ENCODE results near the gene MAGI1. TPM values are rescaled to one million over a fixed set of nuclear protein-coding genes. Genes with fewer than 3 reads are reported as not detected.

Gene MAGI1
- total RNA-seq, 1 experiment from 2014 or later: 38.6 TPM

DNA sequence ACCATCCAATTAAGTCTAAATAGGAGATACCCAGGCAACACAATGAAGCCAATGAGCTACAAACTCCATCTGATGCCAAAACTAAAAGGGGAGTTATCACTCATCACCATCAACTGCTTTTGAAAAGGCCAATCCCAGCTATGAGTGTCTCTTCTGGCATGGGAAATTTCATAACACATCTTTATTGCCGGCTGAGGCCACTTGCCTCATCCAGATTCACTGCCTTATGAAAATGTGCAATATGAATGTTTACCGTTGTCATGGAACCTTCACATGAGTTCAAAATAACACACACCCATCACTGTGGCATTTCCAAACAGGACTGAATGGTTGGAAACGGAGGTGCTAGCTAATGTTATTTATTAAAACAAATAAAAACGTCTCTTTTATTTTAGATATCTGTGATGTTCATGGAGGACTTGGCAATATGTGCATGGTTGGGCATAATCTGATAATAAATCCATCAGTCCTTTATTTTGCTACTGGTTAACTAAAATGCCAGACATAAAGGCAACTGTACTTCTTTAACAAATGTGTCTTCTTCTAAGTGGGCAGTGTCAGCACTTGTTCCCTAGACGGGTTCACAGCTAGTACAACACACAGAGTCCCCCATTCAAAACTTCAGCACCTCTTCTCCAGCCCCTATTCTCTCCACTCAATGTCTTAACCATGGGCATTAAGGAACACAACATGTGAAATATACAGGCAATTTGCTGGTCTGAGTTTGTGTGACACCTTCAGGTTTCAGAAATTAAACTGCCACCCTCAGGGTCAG is 143.9 kb downstream of the MAGI1 start:
- intact Hi-C loops (cut with micrococcal nuclease): no loop called here
- Histone ChIP-seq H3K79me2 (ENCODE audit: insufficient read depth, low read length) (0 out of 2 replicates have a peak, but pooled peaks cover 3% of the 10 kb centered on the region), H2AFZ (ENCODE audit: low read depth, low read length, poor library complexity, severe bottlenecking) (no peak overlapping the region), H3K4me2 (ENCODE audit: low read length) (no peak overlapping the region), H4K20me1 (ENCODE audit: insufficient read depth) (no peaks in the 10 kb centered on the region), H3K9me3 (ENCODE audit: control insufficient read depth in 1 of 2, insufficient read depth in 1 of 2, low read depth in 1 of 2, low read length in 2 of 2) (no peaks in the 10 kb centered on the region), H3K4me1 (ENCODE audit: control insufficient read depth in 1 of 2, insufficient read depth in 2 of 2, low read length in 2 of 2) (peaks cover 0 to under 1% of the 10 kb centered on the region in 2 experiments; a peak in 2 of 4 replicates), H3K4me3 (replicated peaks in 1 of 2; ENCODE audit: low read depth in 1 of 2, low read length in 2 of 2) (no peak overlapping the region), H3K9me2 (ENCODE audit: insufficient read depth) (no peaks in the 10 kb centered on the region), H3K27me3 (ENCODE audit: insufficient read depth, low read length) (no peaks in the 10 kb centered on the region), H3K36me3 (ENCODE audit: control insufficient read depth in 1 of 2, insufficient read depth in 2 of 2, low read length in 2 of 2) (no peaks in the 10 kb centered on the region), H3K9ac (ENCODE audit: low read length) (no peak overlapping the region), H3K27ac (ENCODE audit: low read depth, low read length) (no peak overlapping the region)
- ChIA-PET CTCF (no interaction called here), RAD21 (ENCODE audit: low non-redundant PET in 1 of 2, low total read pairs in 2 of 2, uncharacterized antibody in 2 of 2, unreplicated experiment in 2 of 2) (no interaction called here), POLR2A (no interaction called here)
- TF ChIP-seq ELF1 (IDR thresholded peaks at IDR 0.05; ENCODE audit: borderline replicate concordance, low read depth): no peak
- TF ChIP-seq FOSL1 (IDR thresholded peaks at IDR 0.05; ENCODE audit: low read depth): no peak
- TF ChIP-seq SIN3A (IDR thresholded peaks at IDR 0.05; ENCODE audit: low read depth): no peak
- no peak for TF ChIP-seq YY1 (IDR thresholded peaks at IDR 0.05; ENCODE audit: extremely low read depth, insufficient replicate concordance, low read depth, low read length)
- TF ChIP-seq CBX3 (IDR thresholded peaks at IDR 0.05; ENCODE audit: low read depth): no peak
- TF ChIP-seq EZH2 (IDR thresholded peaks at IDR 0.05): no peak
- TF ChIP-seq EZH2phosphoT487 (IDR thresholded peaks at IDR 0.05; ENCODE audit: borderline replicate concordance): no peak
- TF ChIP-seq, protein P1, sequence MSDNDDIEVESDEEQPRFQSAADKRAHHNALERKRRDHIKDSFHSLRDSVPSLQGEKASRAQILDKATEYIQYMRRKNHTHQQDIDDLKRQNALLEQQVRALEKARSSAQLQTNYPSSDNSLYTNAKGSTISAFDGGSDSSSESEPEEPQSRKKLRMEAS (IDR thresholded peaks at IDR 0.05): no peak
- TF ChIP-seq SRF (IDR thresholded peaks at IDR 0.05; ENCODE audit: low read depth): no peak
- no peak for TF ChIP-seq SP1 (IDR thresholded peaks at IDR 0.05; ENCODE audit: low read depth)
- DNase-seq (ENCODE audit: low read depth, low spot score) (no peak), ATAC-seq (no peak)
- no TSS peak for BruUV-seq (replicated peaks)

- peaks cover 5 to 7% of the 10 kb centered on the region in 2 experiments; a peak in 3 of 4 replicates for H3K4me1 ChIP-seq (ENCODE audit: control insufficient read depth in 1 of 2, insufficient read depth in 2 of 2, low read length in 2 of 2)
- intact Hi-C loops (cut with micrococcal nuclease): no loop called here
- DNase-seq (ENCODE audit: low read depth, low spot score) (no peak), ATAC-seq (no peak)
- H2AFZ ChIP-seq (ENCODE audit: low read depth, low read length, poor library complexity, severe bottlenecking): no peak overlapping the region
- H3K4me2 ChIP-seq (ENCODE audit: low read length): no peak overlapping the region
- H3K9me2 ChIP-seq (ENCODE audit: insufficient read depth): no peaks in the 10 kb centered on the region
- H3K36me3 ChIP-seq (ENCODE audit: control insufficient read depth in 1 of 2, insufficient read depth in 2 of 2, low read length in 2 of 2): no peaks in the 10 kb centered on the region
- no peak overlapping the region for H3K9ac ChIP-seq (ENCODE audit: low read length)
- no peaks in the 10 kb centered on the region for H3K27me3 ChIP-seq (ENCODE audit: insufficient read depth, low read length)
- H3K27ac ChIP-seq (ENCODE audit: low read depth, low read length): no peak overlapping the region
- H4K20me1 ChIP-seq (ENCODE audit: insufficient read depth): no peaks in the 10 kb centered on the region
- H3K9me3 ChIP-seq (ENCODE audit: control insufficient read depth in 1 of 2, insufficient read depth in 1 of 2, low read depth in 1 of 2, low read length in 2 of 2): no peaks in the 10 kb centered on the region
- ChIA-PET CTCF (no interaction called here), POLR2A (no interaction called here), RAD21 (ENCODE audit: low non-redundant PET in 1 of 2, low total read pairs in 2 of 2, uncharacterized antibody in 2 of 2, unreplicated experiment in 2 of 2) (interaction anchor here in 1 of 2 experiments (0.5 kb wide), 1 partner anchor 253 kb away, joined by 5 read pairs; no protein-coding TSS in a partner anchor)
- H3K4me3 ChIP-seq (replicated peaks in 1 of 2; ENCODE audit: low read depth in 1 of 2, low read length in 2 of 2): no peak overlapping the region
- BruUV-seq (replicated peaks): no TSS peak
- H3K79me2 ChIP-seq (ENCODE audit: insufficient read depth, low read length): 0 out of 2 replicates have a peak, but pooled peaks cover 3% of the 10 kb centered on the region
- no peak for TF ChIP-seq RAD21 (IDR thresholded peaks at IDR 0.05; ENCODE audit: low read depth)
- no peak for TF ChIP-seq SIN3A (IDR thresholded peaks at IDR 0.05; ENCODE audit: low read depth)
- TF ChIP-seq TCF7L2 (IDR thresholded peaks at IDR 0.05; ENCODE audit: borderline replicate concordance, extremely low read depth, insufficient read depth, insufficient read length): no peak
- no peak for TF ChIP-seq EZH2phosphoT487 (IDR thresholded peaks at IDR 0.05; ENCODE audit: borderline replicate concordance)
- no peak for TF ChIP-seq CTCF (IDR thresholded peaks at IDR 0.05 in 2 of 3, conservative IDR thresholded peaks at IDR 0.05 in 1 of 3; ENCODE audit: borderline replicate concordance in 1 of 3, insufficient read depth in 1 of 3, low read depth in 2 of 3, low read length in 2 of 3)
- TF ChIP-seq EZH2 (IDR thresholded peaks at IDR 0.05): no peak
- no peak for TF ChIP-seq ELF1 (IDR thresholded peaks at IDR 0.05; ENCODE audit: borderline replicate concordance, low read depth)
- no peak for TF ChIP-seq POLR2AphosphoS5 (IDR thresholded peaks at IDR 0.05; ENCODE audit: low read depth, low read length)
These were observed 144.6 kb downstream of the MAGI1 start for GRCh38 chr3:65894126-65894525.
